Right forelimb (tissue), 1 donor: Measurements from ENCODE around the gene STARD3NL.
"Not testable (repeated sequence)": the region's sequence is repeated elsewhere in the genome, so short reads cannot be mapped to it uniquely, and the experiment has no call there.

ENCODE experiments used
- DNase-seq: peaks from one replicate; pipeline ENCODE4 v3.0.0-alpha.2; 2018

Gene STARD3NL

GRCh38 chr7:38270405-38270804, 92.4 kb downstream of the STARD3NL start:
- not testable (repeated sequence) for DNase-seq

- DNase-seq, result no peak
Observed at GRCh38 chr7:38273286-38273995, 95.4 kb downstream of the STARD3NL start, which contains the start of gene TARP. Gene TARP (minus strand): TSS chr7:38273636.

DNA sequence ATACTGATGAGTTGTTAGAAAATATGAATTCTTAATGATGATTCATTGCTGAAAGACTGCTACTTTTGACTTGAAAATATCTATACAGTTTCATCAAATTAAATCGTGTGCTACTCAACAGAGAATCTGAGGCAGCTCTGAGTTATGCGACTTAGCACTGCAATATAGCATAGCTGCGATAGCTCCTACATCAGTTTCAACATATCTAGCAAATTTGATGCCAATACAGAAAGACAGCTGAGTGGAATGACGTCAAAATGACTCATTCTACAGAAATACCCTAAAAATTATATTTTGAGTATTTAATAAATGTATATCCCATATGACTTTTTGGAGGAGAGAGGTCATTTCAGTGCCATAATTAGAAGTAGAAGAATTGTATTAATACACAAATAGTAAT, 96.4 kb downstream of the STARD3NL start:
- DNase-seq, result no peak

GRCh38 chr7:38274927-38275620, 97.0 kb downstream of the STARD3NL start:
- no peak for DNase-seq

- no peak for DNase-seq
Observed at GRCh38 chr7:38276096-38276877, 98.2 kb downstream of the STARD3NL start.

- DNase-seq, result no peak
Observed at GRCh38 chr7:38280000-38280399, 102.0 kb downstream of the STARD3NL start.
